IPS-NIHi7 (cell line): ENCODE measurements around the gene RAPGEF1.
"Not testable (repeated sequence)": the region's sequence is repeated elsewhere in the genome, so short reads cannot be mapped to it uniquely, and the experiment has no call there.

ENCODE experiments used
- DNase-seq: peaks from one replicate; pipeline ENCODE4 v3.0.0; 2012; ENCODE audit warnings: mixed read lengths; ENCODE audit errors: extremely low spot score

Gene RAPGEF1

DNA sequence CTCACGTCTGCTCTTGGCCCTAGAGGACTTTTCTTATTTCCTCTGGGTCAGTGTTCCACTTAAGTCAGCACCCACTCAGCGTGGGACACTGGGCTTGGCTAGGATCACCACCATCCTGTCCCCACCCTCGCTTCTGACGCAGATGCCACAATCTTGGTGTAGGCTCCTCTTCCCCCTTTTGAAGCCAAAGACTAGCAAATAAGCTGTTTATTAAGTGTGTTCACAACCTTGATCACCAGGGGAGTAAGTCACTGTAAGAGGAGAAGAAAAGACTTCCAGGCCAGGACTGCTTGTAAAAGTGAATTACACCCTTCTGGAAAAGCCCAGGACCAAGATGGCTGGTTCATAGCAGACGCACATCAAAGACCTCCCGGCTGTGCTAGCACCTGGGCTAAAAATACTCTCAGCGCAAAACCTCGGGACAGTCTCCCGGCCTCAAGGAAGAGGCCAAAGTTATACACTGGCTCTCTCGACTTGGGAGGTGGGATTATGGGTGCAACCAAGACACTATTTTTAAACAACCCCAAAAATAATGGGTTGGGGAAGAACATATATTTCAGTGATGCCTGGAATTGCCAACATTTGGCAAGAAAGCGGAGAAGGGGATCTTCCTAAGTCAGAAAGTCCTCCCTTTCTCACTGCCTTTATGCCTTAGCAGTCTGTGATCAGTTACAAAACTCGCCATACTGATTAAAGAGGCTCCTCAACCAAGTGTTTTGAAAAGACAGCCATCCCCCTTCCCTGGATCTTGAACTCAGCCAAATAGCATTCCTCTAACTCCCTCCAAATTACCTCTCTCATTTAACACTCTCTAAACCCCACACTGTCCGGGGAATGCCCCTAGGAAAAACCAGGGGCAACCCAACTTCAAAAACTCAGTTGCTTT lies 69.4 kb downstream of the RAPGEF1 start:
- DNase-seq = no peak

DNA sequence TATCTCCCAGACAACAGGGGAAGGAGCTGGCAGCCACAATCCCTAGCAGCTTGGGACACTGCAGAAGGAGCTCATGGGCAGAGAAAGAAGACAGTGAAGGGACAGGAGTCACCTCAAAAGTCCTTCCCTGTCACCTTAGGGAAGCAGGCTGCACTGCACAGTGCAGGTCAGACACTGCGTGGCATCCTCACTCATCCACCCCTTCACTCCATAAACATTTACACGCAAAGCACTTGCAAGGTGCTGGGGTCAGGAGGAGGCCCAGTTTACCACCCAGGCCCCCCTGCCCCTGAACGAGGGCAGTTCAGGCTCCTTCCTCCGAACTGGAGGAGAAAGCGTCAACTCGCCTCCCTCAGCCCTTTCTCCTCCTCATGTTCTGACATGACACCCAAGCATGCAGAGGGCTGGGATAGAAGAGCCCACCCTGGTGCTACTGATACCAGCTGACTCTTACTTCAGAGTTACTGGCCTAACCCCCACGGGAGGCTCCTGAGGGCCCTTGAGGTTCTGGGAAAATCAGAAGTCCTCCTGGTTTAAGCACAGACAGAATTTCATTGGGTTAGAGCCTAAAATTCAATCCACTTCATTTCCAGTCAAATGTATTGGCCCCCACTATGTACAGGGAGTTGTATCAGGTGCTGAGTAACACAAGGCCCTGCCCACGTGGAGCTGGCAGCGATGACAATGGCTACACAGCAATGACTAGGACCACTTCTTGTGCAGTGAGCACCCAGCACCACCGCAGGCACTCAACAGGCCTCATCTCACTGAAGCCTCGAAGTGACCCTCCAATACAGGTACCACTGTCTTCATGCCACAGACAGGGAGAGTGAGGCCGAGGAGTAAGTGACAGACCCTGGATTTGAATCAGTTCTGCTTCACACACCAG lies 70.4 kb downstream of the RAPGEF1 start:
- no peak for DNase-seq

DNA sequence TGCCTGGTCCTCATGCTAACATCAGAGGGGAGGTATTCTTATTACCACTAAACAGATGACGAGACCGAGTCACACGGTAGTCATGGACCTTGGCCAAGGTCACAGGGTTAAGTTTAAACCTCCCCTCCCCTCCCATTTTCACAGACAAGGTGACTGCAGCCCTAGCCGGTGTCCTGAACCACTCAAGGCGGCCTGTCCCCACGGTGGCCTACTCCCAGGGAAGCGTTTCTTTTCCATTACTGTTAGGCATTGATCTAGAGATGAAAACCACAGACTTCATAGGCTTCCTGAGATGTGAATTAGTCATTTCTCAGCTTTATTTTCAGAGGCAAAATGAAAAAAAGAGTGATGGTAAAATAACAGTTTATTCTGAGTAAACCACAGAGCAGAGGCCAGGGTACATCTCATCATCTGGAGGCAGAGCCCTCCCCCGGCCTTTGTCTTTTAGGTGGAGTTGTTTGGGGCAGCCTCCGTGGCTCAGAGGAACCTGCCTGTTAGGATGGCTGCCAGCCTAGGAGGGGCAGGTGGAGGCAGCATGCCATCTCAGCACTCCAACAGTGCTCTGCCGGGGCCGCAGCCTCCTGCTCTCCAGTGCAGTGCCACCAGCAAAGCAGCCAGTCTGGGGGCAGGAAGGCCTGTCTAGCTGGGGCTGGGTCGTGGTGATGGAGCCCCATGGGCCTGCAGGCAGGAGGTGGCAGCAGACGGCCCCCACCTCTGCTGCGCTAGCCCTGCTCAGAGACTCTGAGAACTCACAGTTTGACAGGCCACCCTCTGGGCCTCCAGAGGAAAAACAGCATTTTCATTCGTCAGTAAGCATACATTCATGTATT lies 71.2 kb downstream of the RAPGEF1 start:
- no peak for DNase-seq

DNA sequence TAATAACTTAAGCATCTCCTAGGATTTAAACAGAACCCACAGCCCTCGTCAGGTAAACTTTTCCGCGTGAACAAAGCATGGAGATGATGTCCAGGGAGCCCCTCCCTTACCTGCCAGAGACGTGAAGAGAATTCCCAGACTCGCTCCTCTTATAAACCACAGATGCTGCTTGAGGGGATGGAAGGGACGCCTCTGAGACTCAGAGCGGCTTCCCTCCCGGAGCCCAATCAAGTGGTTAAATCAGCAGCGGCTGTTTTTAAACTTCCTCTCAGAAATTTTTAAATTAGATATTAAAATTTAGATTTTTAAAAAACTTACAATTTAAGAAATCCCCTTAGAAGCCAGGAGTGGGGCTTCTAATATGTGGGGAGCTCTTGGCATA lies 71.8 kb downstream of the RAPGEF1 start:
- DNase-seq = no peak

DNA sequence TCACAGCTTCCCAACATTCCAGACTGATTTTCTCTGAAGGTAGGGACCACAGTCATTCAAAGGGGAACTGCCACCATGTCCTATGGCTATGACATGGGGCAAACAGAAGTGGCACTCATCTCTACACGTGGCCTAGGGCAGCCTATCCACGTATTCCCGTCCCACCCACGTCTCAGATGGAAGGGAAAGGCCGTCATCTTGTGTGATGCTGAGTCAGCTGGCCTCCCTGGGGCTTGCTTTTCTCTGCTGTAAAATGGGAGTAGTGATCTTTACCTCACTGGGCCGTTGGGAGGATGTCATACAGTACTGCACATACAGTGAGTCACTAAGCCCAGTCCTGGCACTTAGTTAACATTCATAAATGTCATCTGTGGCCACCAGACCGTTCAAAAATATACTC lies 72.3 kb downstream of the RAPGEF1 start:
- no peak for DNase-seq

DNA sequence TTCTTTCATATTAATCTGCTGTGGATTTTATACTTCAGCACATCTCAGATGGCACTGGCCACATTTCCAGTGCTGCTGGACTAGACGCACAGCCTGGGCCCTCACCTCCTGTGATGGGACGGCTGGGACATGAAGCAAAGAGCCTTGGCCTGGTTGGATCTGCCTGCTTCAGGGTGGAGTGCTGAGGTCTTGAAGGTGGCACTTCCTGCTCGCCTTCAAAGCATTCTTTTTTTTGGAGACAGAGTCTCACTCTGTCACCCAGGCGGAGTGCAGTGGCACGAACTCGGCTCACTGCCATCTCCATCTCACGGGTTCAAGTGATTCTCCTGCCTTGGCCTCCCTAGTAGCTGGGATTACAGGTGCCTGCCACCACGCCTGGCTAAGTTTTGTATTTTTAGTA lies 73.1 kb downstream of the RAPGEF1 start:
- no peak for DNase-seq

DNA sequence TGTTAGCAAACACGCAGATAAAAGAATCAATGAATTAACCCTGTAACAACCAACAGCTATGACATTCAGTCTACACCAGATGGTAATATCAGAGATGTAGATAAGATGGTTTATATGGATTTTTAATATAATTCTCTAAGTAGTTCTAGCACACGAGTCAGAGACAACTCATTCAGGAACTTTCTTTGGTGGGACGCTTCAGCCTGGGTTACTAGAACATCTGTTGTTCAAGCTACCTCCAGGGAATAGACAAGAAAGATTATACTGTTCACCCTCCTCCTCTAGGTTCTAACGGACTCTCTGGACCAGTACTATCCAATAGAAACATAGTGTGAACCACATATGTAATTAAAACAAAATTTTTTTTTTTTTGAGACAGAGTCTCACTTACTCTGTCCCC lies 73.8 kb downstream of the RAPGEF1 start:
- DNase-seq = no peak

DNA sequence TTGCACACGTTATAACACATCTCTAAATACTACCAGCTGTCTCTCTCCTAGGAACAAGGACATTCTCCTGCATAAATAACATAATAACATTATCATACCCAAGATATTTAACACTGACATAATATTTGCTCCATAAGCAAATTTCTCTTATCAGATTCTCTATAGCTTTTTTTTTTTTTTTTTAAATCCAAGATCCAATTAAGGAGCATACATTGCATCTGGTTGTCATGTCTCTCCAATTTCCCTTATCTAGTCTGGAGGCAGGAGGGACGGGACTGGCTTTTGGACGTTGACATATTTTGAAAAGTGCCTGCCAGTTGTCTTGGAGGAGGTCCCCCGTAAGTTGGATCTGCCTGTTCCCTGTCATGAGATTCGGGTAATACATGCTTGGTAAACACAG lies 76.6 kb downstream of the RAPGEF1 start:
- no peak for DNase-seq

DNA sequence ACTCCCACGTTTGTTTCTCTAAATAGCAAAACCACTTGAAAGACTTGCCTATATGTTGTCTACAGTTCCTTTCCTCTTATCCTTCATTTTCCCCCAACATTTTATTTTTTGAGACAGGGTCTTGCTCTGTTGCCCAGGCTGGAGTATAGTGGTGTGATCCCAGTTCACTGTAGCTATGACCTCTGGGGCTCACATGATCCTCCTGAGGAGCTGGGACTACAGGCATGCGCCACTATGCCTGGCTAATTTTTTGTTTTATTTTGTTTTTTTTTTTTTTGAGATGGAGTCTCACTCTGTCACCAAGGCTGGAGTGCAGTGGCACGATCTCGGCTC lies 77.6 kb downstream of the RAPGEF1 start:
- not testable (repeated sequence) for DNase-seq

DNA sequence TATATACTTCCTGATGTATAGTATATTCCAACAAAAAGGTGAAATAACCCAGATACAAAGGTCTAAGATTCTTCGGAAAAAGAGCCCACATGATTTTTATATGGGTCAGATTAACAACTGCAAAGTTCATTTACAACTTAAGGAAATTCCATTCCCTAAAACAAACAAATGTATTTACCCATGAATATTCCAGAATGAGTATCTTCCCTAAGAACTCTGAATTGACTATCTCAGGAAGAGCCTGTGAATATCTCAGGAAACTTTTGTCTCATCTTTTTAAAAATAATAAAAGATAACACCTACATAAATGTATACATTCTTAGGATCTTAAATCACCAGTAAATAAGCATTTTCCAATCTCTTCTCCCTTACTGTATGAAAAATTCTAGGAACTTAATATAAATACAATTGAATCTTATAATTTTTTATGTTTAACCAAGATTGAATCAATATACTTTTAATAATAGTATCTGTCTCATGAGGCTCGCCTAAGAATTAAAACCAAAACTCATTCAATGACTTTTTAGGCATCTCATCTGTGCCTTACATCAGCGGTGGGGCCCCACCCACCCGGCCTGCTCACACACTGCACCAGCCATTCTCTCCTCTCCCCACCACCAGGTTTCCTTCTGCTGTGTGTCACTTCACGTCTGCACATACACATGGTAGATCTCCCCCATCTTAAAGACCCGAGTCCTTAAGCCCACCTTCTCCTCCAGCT lies 78.1 kb downstream of the RAPGEF1 start:
- DNase-seq = no peak

DNA sequence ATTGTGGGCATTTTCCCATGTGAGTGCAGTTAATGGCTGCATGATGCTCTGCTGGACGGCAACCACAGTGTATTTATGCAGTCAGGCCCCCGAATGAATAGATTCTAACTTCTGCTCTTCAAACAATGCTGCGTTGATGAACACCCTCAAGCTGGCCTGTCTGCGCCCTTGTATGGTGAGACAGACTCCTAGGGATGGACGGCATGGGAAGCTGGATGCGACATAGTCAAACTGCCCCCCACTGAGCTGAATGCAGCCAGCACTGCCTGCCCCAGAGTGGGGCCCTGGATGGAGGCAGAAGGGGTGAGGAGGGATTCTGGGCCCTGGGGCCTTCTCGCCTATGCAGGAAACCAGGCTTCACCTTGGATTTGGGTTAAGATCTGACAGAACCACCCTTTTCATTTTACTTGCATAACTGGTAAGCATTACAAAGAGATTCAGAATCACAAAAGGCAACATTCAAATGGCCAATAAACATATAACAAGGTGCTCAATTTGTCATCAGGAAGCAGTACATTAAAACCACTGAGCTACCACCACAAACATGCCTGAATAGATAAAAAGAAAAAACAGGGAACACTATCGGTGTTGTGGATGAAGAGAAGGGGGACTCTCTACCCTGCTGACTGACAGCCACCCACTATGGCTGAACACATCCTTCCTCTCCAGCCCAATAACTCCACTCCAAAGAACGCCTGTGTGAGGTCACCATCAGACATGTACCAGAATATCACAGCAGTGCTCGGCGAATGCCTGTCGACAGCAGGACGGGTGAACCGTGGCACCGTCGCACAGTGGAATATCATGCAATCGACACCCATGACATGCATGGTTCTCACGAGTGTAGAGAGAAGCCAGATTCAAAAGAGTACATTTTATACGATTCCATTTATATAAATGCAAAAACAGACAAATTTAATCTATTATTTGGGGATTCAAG lies 79.1 kb downstream of the RAPGEF1 start:
- peak; percentile 57 for DNase-seq

DNA sequence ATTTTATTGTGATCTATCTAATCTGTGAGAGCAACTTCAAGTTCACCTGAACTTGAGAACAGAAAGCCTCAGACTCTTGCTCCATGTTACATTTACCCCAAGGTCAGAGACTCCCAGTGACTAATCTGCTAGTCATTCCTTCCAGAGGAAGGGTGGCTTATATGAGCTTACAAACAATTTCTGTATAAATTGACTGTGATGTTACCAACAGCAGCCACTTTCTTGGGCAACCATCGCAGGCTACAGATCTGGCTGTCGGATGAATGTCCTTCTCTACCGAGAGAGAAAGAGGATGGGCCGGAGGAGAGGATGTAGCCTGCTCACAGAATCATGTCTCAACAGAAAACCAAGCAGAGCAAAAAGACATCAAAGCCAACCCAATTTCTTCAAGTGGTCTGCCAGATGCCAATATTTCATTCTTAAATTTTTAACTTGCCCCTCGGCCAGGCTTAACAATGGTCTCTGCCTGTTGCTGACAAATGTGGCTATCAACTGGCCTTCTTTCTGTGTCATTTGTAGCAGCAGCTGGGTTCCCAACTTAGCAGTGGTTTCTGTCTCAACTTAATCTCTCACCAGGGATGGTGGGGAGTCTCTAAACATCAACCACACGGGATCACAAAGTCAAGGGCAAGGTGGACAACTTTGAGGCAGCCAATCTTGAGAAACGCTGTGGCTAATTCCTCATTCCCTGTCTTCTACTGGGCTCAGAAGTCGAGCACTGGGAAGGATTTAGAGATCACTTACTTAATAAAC lies 81.3 kb downstream of the RAPGEF1 start:
- no peak for DNase-seq

DNA sequence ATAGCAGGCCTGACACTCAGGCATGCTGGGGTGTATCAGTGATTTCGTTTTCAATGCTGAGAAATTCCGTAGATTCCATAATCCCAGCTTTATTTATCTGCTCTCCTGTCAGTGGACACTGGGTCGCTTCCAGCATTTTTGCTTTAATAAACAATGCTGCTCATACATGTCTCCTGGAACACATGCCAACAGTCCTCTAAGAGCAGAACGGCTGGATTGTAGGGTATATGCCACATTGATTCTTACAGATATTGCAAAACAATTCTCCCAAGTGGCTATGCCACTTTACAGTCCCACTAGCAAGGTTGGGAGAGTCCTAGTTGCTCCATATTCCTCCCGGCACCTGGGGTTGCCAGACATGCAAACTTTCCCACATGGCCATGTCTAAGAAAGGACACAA lies 81.9 kb downstream of the RAPGEF1 start:
- no peak for DNase-seq

DNA sequence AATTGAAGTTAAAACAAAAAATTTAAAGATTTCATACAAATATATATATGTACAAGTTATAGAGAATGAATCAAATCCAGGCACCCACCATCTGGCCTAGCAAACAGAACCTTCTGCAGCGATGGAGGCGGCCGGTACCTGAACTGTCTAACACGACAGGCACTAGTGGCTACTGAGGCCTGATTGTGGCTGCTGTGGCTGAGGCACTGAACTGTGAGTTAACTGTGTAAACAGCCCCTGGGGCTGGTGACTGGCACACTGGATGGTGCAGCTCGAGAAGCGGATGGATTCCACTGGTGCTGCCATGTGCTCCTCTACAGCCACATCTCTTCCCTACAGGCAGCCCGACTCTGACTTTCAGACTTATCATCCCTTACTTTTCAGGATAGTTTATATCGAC lies 82.4 kb downstream of the RAPGEF1 start:
- DNase-seq = peak; percentile 4

DNA sequence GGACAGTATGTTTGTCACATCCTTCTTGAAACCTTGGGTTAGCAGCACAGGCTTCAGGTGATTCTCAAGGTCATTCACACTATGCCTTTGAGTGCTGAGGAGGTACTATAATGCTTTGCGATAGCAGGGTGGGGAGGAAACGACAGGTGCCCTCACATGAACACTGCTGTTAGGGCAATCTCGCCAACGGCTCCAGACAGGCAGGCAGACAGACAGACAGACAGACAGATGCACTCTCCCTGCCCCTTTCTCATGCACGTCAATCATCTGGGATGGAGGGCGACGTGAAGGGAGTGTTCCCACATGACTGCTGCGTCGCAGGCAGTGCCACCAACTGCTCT lies 82.9 kb downstream of the RAPGEF1 start:
- no peak for DNase-seq

DNA sequence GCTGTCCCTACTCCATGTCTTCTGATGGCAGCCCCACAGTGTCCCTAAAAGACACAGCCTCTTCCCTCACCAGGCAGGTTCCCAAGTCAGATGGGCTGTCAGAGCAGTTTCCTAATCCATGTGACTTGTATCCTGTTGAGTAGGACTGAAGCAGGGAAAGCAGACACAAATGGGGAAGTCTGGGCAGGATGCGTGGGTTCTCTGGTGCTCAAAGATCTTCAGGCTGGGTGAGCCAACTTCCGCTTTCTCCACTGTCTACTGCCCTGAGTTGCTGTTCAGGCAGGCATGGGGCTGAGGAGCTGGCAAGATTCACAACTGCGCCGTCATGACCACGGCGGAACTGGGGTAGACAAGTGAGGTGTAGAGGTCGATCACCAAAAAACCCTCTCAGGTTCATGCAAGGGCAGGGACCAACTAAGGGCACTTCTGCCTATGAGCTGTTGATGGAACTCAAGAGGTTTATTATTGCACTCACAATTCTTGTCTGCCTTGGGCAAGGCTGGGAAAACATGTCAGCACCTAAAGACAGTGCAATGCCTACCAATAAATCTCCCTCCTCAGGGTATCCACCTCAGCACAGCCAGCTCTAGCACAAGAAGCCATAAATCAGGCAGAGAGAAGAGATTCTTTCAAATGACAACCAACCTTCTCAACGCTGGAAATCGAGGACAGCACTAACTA lies 83.4 kb downstream of the RAPGEF1 start:
- peak; percentile 4 for DNase-seq

DNA sequence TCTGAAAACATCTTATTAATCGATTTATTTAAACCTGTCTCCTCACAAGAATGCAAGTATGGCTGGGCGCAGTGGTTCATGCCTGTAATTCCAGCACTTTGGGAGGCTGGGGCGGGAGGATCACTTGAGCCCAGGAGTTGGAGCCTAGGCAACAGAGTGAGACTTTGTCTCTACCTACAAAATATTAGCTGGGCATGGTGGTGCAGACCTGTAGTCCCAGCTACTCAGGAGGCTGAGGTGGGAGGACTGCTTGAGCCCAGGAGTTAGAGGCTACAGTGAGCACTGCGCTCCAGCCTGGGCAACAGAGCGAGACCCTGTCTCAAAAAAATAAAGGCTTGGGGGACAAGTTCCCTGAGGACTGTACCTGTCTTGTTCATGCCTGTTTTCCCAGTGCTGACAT lies 85.5 kb downstream of the RAPGEF1 start:
- DNase-seq = not testable (repeated sequence)

DNA sequence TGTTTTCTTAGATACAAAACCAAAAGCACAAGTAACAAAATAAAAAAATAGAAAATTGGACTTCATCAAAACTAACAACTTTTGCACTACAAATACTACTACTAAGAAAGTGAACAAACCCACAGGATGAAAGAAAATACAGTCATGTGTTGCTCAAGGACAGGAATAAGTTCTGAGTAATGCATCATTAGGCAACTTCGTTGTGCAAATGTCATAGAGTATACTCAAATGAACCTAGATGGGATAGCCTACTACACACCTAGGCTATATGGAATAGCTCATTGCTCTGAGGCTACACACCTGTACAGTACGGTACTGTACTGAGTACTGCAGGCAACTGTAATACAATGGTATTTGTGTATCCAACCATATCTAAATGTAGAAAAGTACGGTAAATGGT lies 88.3 kb downstream of the RAPGEF1 start:
- no peak for DNase-seq

DNA sequence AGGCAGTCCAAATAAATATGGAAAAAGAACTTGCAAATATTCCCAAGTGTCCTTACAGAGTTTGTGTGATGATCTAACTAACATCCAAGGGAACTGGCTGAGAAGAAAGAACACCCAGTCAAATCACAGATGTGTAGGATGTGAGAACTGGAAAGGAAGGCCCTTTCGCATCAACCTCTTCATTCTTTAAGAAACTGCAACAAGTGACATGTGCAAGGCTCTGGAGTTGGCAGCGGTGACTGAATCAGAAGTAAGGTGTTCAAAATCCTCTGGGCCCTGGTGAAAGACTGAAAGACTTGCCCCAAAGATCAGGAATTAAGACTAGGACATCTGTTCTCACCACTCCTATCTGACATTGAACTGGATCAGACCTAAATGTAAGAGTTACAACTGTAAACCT lies 88.7 kb downstream of the RAPGEF1 start:
- DNase-seq = no peak
